ENCODE measurements around the gene SPPL2A.
A peak's percentile ranks its signal among the peaks of the same experiment; 100 is the strongest.
"Not testable (repeated sequence)": the region's sequence is repeated elsewhere in the genome, so short reads cannot be mapped to it uniquely, and the experiment has no call there.

The SPPL2A gene

DNA sequence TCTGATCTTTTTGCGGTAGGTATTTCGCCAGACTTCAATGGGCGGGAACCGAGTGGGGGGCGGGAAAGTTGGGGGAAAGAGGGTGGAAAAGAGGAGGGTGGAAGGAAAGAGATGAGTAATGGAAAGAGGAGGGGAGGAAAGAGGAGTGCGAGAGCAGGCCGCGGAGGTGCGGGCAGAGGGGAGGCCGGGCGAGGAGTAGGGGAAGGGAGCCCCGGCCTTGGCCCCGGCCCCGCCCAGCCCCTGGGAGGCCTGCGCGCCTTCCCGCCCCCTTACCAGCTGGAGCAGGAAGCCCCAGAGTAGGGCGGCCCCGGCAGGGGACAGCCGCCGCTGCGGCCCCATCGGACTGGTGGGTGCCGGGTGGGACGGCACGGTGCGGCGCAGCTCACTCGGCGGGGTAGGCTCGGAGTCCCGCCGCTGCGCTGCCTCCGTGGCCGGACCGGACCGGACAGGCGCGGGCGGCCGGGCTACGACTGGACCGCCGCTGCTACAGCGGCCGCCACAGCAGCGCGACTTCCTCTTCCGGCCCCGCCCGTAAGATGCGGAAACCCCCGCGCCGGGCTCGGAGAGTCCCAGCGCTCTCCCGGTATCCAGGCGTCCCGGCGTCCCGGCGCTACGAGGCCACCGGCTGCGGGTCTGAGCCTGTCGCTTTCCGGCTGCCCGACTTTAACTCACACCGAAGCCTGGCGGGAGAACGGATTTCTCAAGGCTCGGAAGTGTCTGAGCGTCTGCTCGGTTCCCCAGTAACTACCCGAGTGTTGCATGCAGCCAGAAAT is at the start of gene SPPL2A:
Gene SPPL2A, minus strand, starts transcription at position 512 of the 773 bp plus-strand sequence. Its CDS starts 173 bp downstream, at position 339.
- TF ChIP-seq Cebpa-rat (IDR thresholded peaks at IDR 0.05): no peak
- no peaks in the 10 kb centered on the region for H3K9me3 ChIP-seq
- peak within 1 kb of the TSS; percentile 84 for H3K27ac ChIP-seq
- peak within 1 kb of the TSS; percentile 90 for H3K9ac ChIP-seq
- peaks cover 24% of the 10 kb centered on the region for H3K4me1 ChIP-seq
- no peaks in the 10 kb centered on the region for H4K20me1 ChIP-seq
- H3K36me3 ChIP-seq: no peaks in the 10 kb centered on the region
- H3K4me3 ChIP-seq: peak within 1 kb of the TSS; percentile 94
- H3K4me2 ChIP-seq: peak within 1 kb of the TSS; percentile 94
- no peaks in the 10 kb centered on the region for H3K27me3 ChIP-seq

GRCh38 chr15:50814634-50815033 is 49.1 kb upstream of the SPPL2A start:
- 0 out of 2 replicates have a peak, but pooled peaks cover 5% of the 10 kb centered on the region for H3K4me1 ChIP-seq
- H3K9ac ChIP-seq: no peak overlapping the region

GRCh38 chr15:50813865-50814264 is 48.4 kb upstream of the SPPL2A start:
- Histone ChIP-seq H3K36me3 (no peaks in the 10 kb centered on the region), H3K4me1 (0 out of 2 replicates have a peak, but pooled peaks cover 5% of the 10 kb centered on the region), H3K4me3 (no peak overlapping the region), H3K9ac (no peak overlapping the region), H3K4me2 (no peak overlapping the region), H4K20me1 (no peaks in the 10 kb centered on the region), H3K9me3 (peaks cover 7% of the 10 kb centered on the region; the same call in 1 of the 2 replicates), H3K27me3 (no peaks in the 10 kb centered on the region), H3K27ac (no peak overlapping the region)
- TF ChIP-seq Cebpa-rat (IDR thresholded peaks at IDR 0.05): no peak

More at GRCh38 chr15:50814634-50815033, 49.1 kb upstream of the SPPL2A start:
- no peak overlapping the region for H3K27ac ChIP-seq
- H3K9me3 ChIP-seq: peaks cover 7% of the 10 kb centered on the region; the same call in 1 of the 2 replicates
- TF ChIP-seq Cebpa-rat (IDR thresholded peaks at IDR 0.05): no peak
- H4K20me1 ChIP-seq: no peaks in the 10 kb centered on the region
- H3K4me2 ChIP-seq: no peak overlapping the region
- H3K36me3 ChIP-seq: no peaks in the 10 kb centered on the region
- no peak overlapping the region for H3K4me3 ChIP-seq
- H3K27me3 ChIP-seq: no peaks in the 10 kb centered on the region

GRCh38 chr15:50813089-50813488 is 47.6 kb upstream of the SPPL2A start:
- no peaks in the 10 kb centered on the region for H3K36me3 ChIP-seq
- peaks cover 7% of the 10 kb centered on the region; the same call in 1 of the 2 replicates for H3K9me3 ChIP-seq
- no peak overlapping the region for H3K4me3 ChIP-seq
- no peak for TF ChIP-seq Cebpa-rat (IDR thresholded peaks at IDR 0.05)
- H3K27me3 ChIP-seq: no peaks in the 10 kb centered on the region
- 0 out of 2 replicates have a peak, but pooled peaks cover 5% of the 10 kb centered on the region for H3K4me1 ChIP-seq
- no peaks in the 10 kb centered on the region for H4K20me1 ChIP-seq
- H3K9ac ChIP-seq: no peak overlapping the region
- peak overlapping the region; percentile 22; the same call in 1 of the 2 replicates for H3K4me2 ChIP-seq
- H3K27ac ChIP-seq: no peak overlapping the region

DNA sequence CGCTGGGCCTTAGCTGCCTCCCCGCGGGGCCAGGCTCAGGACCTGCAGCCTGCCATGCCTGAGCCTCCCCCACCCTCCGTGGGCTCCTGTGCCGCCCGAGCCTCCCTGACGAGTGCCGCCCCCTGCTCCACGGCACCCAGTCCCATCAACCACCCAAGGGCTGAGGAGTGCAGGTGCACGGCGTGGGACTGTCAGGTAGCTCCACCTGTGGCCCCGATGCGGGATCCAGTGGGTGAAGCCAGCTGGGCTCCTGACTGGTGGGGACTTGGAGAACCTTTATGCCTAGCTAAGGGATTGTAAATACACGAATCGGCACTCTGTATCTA is 46.6 kb upstream of the SPPL2A start:
- not testable (repeated sequence) for H3K27ac ChIP-seq, H3K27me3 ChIP-seq, H3K9ac ChIP-seq, H3K36me3 ChIP-seq, H3K4me3 ChIP-seq, H3K4me2 ChIP-seq, H3K9me3 ChIP-seq, H3K4me1 ChIP-seq, H4K20me1 ChIP-seq

- H3K36me3 ChIP-seq, H3K9ac ChIP-seq, H3K4me2 ChIP-seq, H3K9me3 ChIP-seq, H3K27ac ChIP-seq, H3K4me1 ChIP-seq, H4K20me1 ChIP-seq, H3K4me3 ChIP-seq, H3K27me3 ChIP-seq: not testable (repeated sequence)
Observed at GRCh38 chr15:50811461-50812180, 46.1 kb upstream of the SPPL2A start.

GRCh38 chr15:50810128-50810527 is 44.6 kb upstream of the SPPL2A start:
- Histone ChIP-seq H3K4me1 (0 out of 2 replicates have a peak, but pooled peaks cover 5% of the 10 kb centered on the region), H3K4me2 (no peak overlapping the region), H3K4me3 (no peak overlapping the region), H3K27ac (no peak overlapping the region), H4K20me1 (no peaks in the 10 kb centered on the region), H3K36me3 (no peaks in the 10 kb centered on the region), H3K27me3 (no peaks in the 10 kb centered on the region), H3K9ac (no peak overlapping the region), H3K9me3 (peaks cover 7% of the 10 kb centered on the region; the same call in 1 of the 2 replicates)
- no peak for TF ChIP-seq Cebpa-rat (IDR thresholded peaks at IDR 0.05)

GRCh38 chr15:50808728-50809127 is 43.2 kb upstream of the SPPL2A start:
- Histone ChIP-seq H3K4me3 (no peak overlapping the region), H4K20me1 (no peaks in the 10 kb centered on the region), H3K4me2 (no peak overlapping the region), H3K36me3 (no peaks in the 10 kb centered on the region), H3K27ac (no peak overlapping the region), H3K4me1 (0 out of 2 replicates have a peak, but pooled peaks cover 5% of the 10 kb centered on the region), H3K9ac (no peak overlapping the region), H3K27me3 (no peaks in the 10 kb centered on the region), H3K9me3 (peaks cover 7% of the 10 kb centered on the region; the same call in 1 of the 2 replicates)
- no peak for TF ChIP-seq Cebpa-rat (IDR thresholded peaks at IDR 0.05)

- Histone ChIP-seq H3K4me1 (no peaks in the 10 kb centered on the region), H3K9ac (no peak overlapping the region), H3K36me3 (no peaks in the 10 kb centered on the region), H3K9me3 (no peaks in the 10 kb centered on the region), H3K4me3 (no peak overlapping the region), H3K27me3 (no peaks in the 10 kb centered on the region), H4K20me1 (no peaks in the 10 kb centered on the region), H3K27ac (no peak overlapping the region), H3K4me2 (no peak overlapping the region)
- TF ChIP-seq Cebpa-rat (IDR thresholded peaks at IDR 0.05): no peak
Observed at GRCh38 chr15:50803479-50804180, 38.1 kb upstream of the SPPL2A start.

DNA sequence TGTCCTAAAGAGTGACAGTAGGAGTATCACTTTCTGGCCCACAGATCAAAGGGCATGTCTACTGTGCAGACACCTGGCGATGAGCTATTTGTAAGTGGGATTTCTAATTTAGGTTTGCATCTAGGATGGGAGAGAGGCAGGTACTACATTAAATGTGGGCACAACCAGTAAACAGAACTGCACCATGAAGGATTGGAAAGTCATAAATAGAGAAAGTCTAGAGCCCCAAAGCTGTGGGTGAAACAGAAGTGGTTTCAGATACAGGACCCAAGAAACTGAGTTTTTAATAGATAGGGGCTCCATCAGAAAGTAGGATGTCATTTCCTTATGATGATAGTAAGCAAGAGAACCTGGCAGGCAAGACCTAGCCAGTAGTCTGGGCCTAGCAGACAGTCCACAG is 35.2 kb upstream of the SPPL2A start:
- Histone ChIP-seq H3K36me3 (no peaks in the 10 kb centered on the region), H3K4me2 (no peak overlapping the region)
- TF ChIP-seq Cebpa-rat (IDR thresholded peaks at IDR 0.05): no peak

More for the DNA sequence above, 35.2 kb upstream of the SPPL2A start:
- Histone ChIP-seq H3K27me3 (no peaks in the 10 kb centered on the region), H3K4me1 (no peaks in the 10 kb centered on the region), H3K27ac (no peak overlapping the region), H3K9me3 (no peaks in the 10 kb centered on the region), H3K4me3 (no peak overlapping the region), H3K9ac (no peak overlapping the region), H4K20me1 (no peaks in the 10 kb centered on the region)
